ENCODE data around the gene ZFAND3.

Gene ZFAND3

DNA sequence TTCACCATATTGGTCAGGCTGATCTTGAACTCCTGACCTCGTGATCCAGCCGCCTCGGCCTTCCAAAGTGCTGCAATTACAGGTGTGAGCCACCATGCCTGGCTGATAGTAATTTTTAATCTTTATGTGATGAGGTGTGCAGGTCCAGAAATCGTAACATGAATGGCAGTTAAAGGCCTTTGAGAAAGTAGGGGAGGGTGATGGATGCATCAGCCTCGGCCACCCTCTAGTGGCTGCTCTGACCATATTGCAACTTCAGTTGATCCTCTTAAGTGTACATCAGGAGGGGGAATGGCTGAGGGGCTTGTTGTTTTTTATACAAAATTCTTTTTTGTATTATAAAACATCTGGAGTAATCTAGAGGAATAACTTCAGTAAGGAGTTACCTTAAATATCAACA is 193.0 kb downstream of the ZFAND3 start:
- peak; percentile 64 for ATAC-seq
- H3K36me3 Mint-ChIP-seq: peaks cover 10% of the 10 kb centered on the region
- H3K27ac Mint-ChIP-seq: no peak overlapping the region
- peaks cover 19% of the 10 kb centered on the region for H3K4me1 Mint-ChIP-seq
- no peak overlapping the region for H3K4me3 Mint-ChIP-seq
- H3K27me3 Mint-ChIP-seq: no peaks in the 10 kb centered on the region
- H3K9me3 Mint-ChIP-seq: no peaks in the 10 kb centered on the region

DNA sequence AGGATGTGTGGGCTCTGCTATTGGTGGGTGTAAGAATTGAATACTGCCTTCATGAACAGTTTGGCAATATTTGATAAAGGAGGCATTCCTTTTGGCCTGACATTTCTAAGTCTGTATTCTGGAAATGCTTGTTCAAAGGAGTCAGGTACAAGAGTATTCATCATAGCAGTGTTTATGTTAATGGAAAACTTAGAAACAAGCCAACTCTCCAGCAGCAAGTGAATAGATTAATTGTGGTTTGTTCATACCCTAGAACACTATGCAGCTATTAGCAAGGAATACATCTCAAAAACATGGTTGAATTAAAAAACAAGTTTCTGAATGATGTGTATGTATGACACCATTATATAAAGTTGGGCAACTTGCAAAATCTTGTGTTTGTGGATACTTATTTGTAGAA is 195.8 kb downstream of the ZFAND3 start:
- H3K36me3 Mint-ChIP-seq: peaks cover under 1% of the 10 kb centered on the region
- H3K27me3 Mint-ChIP-seq: no peaks in the 10 kb centered on the region
- H3K4me1 Mint-ChIP-seq: peaks cover 19% of the 10 kb centered on the region
- H3K27ac Mint-ChIP-seq: no peak overlapping the region
- H3K9me3 Mint-ChIP-seq: no peaks in the 10 kb centered on the region
- no peak for ATAC-seq
- no peak overlapping the region for H3K4me3 Mint-ChIP-seq

DNA sequence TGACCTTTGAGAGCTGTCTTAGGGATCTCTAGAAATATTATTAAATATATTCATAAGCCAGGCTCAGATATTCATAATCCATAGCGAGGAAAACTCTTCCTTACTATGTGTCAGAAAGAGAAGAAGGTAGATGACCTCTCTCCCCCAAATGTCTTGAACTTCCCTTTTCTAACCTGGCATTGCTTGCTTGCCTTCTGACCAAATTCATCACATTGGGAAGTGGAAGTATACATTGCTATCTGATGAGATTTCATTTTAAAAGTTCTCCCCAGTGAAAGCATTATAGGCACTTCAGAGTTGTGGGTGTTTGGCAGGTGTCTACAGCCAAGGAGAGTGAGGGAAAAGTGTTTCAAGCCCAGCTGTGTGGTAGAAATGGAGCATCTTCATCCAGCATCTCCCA is 197.3 kb downstream of the ZFAND3 start:
- no peak for ATAC-seq
- Mint-ChIP-seq H3K27ac (no peak overlapping the region), H3K36me3 (no peaks in the 10 kb centered on the region), H3K27me3 (no peaks in the 10 kb centered on the region), H3K4me1 (peaks cover 23% of the 10 kb centered on the region), H3K9me3 (no peaks in the 10 kb centered on the region), H3K4me3 (no peak overlapping the region)

DNA sequence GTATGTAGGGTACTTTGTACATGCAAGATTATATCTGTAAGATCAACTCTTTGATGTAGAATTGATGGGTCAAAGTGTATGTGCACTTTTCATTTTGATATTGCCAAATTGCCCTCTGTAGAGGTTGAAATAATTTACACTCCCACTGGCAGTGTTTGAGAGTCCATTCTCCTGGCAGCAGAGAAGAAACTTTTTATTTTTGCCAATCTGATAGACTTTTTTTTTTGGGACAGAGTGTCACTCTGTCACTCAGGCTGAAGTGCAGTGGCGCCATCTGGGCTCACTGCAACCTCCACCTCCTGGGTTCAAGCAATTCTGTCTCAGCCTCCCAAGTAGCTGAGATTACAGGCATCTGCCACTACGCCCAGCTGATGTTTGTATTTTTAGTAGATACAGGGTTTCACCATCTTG is 199.2 kb downstream of the ZFAND3 start:
- ATAC-seq: no peak
- H3K9me3 Mint-ChIP-seq: no peaks in the 10 kb centered on the region
- no peak overlapping the region for H3K27ac Mint-ChIP-seq
- no peak overlapping the region for H3K4me3 Mint-ChIP-seq
- peaks cover 16% of the 10 kb centered on the region for H3K4me1 Mint-ChIP-seq
- H3K36me3 Mint-ChIP-seq: no peaks in the 10 kb centered on the region
- no peaks in the 10 kb centered on the region for H3K27me3 Mint-ChIP-seq

DNA sequence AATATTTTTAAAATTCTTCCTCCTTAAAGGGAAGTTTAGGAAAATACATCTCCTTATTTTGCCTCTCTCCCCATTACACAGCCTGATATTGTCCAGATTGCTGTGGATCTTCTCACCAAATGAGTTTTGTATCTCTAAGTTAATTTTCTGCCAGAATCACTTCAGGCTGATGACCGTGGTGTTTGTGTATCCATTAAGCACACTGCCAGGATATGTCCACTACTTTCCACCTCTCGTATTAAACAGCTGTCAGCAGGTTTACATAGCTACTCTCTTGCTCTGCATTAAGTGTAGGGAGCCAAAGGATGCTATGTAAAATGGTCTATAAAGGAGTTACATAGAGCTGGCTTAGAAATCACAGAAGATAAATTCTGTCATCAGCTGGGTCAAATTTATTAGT is 201.1 kb downstream of the ZFAND3 start:
- Mint-ChIP-seq H3K4me3 (no peak overlapping the region), H3K27ac (no peak overlapping the region), H3K9me3 (no peaks in the 10 kb centered on the region), H3K4me1 (peaks cover 17% of the 10 kb centered on the region), H3K27me3 (no peaks in the 10 kb centered on the region), H3K36me3 (peaks cover 7% of the 10 kb centered on the region)
- ATAC-seq: no peak

DNA sequence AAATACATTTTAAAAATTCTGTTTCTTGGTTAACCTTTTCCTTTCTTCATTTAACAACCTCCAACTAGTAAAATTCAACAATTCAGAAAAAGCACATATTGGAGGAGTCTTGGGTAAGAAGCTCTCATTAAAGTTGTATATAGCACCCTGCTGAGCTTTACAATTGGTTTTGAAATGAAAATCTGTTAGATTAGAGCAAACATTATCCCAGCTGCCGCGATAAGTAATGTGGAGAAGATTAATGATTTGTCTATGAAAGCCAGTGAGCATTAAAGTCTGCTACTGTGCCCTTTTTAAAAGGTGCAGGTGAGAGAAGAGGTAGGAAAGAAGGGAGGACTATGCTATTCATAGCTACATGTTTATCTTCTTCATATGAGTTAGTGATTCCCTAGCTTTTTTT is 201.5 kb downstream of the ZFAND3 start:
- Mint-ChIP-seq H3K27ac (no peak overlapping the region), H3K4me3 (no peak overlapping the region), H3K27me3 (no peaks in the 10 kb centered on the region), H3K36me3 (peaks cover 7% of the 10 kb centered on the region), H3K4me1 (peaks cover 17% of the 10 kb centered on the region), H3K9me3 (no peaks in the 10 kb centered on the region)
- ATAC-seq: no peak

DNA sequence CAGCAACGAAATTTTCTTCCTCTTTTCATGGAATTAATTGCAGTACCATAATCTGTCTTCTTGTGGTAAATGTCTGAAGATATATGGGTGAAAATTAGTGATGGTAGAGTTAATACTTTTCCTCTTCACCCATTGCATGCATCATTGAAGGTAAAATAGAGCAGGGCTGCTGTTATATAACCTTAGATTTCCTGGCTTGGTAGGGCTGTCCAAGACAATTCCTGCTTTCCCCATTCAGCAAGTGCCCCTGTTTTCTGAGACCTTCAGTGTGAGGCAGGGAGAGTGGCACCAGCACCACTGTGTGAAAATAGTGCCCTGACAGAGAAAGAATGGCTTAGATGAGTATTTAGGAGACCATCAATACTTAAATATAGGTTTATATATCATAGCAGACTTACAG is 202.0 kb downstream of the ZFAND3 start:
- H3K4me1 Mint-ChIP-seq: peaks cover 20% of the 10 kb centered on the region
- ATAC-seq: no peak
- H3K27ac Mint-ChIP-seq: no peak overlapping the region
- no peak overlapping the region for H3K4me3 Mint-ChIP-seq
- H3K9me3 Mint-ChIP-seq: no peaks in the 10 kb centered on the region
- H3K27me3 Mint-ChIP-seq: no peaks in the 10 kb centered on the region
- H3K36me3 Mint-ChIP-seq: peaks cover 7% of the 10 kb centered on the region

DNA sequence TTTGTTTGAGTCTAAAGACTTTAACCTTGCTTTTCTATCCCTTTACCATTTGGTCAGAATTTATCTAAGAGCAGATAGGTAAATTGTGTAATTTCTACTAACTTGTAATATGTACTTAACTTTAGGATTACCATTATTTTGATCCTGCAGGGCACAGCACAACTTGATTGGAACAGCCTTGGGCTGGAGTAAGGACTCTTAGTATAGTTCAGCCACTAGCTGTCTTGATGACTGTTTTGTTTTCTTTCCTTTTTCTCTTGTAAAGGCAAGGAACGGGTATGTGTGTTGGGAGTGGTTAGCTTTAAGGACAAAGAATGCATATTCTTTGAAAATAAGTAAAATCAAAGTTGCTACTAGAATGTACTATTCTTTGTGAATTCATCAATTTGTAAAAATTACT is 203.2 kb downstream of the ZFAND3 start:
- Mint-ChIP-seq H3K27me3 (no peaks in the 10 kb centered on the region), H3K9me3 (no peaks in the 10 kb centered on the region), H3K4me3 (no peak overlapping the region), H3K4me1 (peaks cover 27% of the 10 kb centered on the region), H3K27ac (no peak overlapping the region), H3K36me3 (peaks cover 7% of the 10 kb centered on the region)
- ATAC-seq: no peak

DNA sequence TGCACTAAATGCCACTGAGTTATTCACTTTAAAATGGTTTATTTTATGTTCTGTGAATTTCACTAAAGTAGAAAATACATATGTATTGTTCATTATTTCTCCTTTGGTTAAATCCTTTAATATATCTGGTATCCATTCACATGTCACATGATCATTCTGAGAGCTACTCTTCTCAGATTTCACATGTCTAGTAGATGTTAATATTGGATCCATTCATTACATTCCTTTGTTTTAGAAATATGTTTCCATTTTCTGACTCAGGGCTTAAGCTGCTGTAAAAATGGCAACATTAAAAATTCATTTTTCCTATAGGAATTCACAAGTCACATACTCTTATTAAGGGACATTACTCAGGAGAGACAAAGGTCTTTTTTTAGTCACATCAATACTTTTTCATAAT is 205.4 kb downstream of the ZFAND3 start:
- H3K9me3 Mint-ChIP-seq: no peaks in the 10 kb centered on the region
- H3K4me1 Mint-ChIP-seq: peaks cover 39% of the 10 kb centered on the region
- no peaks in the 10 kb centered on the region for H3K27me3 Mint-ChIP-seq
- H3K27ac Mint-ChIP-seq: no peak overlapping the region
- H3K4me3 Mint-ChIP-seq: no peak overlapping the region
- peaks cover 8% of the 10 kb centered on the region for H3K36me3 Mint-ChIP-seq
- ATAC-seq: no peak

DNA sequence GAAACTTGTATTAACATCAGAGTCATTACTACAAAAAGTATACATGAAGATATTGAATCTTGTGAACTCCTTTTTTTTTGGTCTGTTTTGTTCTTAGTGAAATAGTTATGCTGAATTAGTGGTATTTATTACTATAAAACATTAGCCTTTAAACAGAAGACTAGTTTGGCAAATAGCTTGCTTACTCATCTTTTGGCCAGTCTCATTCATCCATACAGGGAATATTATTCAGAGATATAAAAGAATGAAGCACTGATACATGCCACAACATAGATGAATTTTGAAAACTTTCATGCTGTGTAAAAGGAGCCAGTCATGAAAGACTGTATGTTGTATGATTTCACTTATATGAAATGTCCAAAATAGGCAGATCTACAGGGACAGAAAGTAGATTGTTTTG is 205.9 kb downstream of the ZFAND3 start:
- Mint-ChIP-seq H3K36me3 (peaks cover 14% of the 10 kb centered on the region), H3K9me3 (no peaks in the 10 kb centered on the region), H3K4me1 (peaks cover 44% of the 10 kb centered on the region), H3K27ac (no peak overlapping the region), H3K4me3 (no peak overlapping the region), H3K27me3 (no peaks in the 10 kb centered on the region)
- ATAC-seq: no peak

DNA sequence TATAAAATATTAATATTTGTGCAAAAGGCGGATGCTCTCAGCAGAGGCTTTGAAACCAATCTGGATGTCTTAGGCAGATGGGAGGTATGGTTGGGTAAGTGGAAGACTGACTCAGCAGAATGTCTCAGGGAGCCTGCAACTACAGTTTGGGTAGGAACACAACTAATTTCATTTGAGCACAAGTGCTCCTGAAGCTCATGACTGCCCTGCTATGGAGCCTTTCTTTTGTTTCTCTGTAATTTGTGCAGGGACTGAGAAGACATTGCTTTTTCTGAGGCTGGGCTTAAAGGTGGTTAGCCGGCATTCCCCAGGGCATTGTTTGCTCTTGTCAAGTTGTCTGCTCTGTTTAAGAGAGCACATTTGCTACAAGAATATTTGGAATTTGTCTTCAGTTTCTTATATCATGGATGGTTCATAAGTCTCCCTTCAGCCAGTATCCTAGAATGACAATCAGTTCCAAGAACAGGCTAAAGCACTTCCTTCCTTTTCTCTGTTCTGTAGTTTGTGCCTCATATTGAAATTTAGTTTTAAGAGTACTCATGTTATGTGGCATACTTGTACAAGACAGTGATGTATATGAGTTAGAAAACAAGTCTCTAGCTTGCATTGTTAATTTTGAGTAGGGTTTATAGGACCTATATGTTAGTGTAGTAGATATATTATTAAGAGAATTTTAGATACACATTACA is 208.3 kb downstream of the ZFAND3 start:
- Mint-ChIP-seq H3K9me3 (no peaks in the 10 kb centered on the region), H3K4me3 (no peak overlapping the region), H3K36me3 (peaks cover 16% of the 10 kb centered on the region), H3K27ac (no peak overlapping the region), H3K27me3 (no peaks in the 10 kb centered on the region), H3K4me1 (peaks cover 47% of the 10 kb centered on the region)
- ATAC-seq: no peak

DNA sequence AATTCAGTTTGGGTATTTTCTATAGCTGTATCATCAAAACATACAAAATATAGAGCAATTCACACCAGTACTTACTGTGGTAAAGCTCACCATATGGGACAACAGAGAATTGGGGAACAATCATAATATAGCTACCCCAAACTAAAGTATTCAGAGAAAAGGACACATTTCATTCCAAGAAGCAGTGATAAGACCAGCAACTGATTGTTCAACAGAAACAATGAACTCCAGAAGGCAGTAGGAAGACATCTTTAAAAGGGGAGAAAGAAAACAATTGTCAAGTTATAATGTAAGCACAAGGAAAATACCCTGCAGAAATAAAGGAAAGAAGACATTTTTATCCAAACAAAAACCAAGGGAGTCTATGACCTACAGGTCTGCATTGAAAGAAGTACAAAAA is 210.9 kb downstream of the ZFAND3 start:
- no peaks in the 10 kb centered on the region for H3K9me3 Mint-ChIP-seq
- H3K27me3 Mint-ChIP-seq: no peaks in the 10 kb centered on the region
- no peak for ATAC-seq
- H3K4me1 Mint-ChIP-seq: peaks cover 47% of the 10 kb centered on the region
- peaks cover 8% of the 10 kb centered on the region for H3K36me3 Mint-ChIP-seq
- H3K27ac Mint-ChIP-seq: no peak overlapping the region
- H3K4me3 Mint-ChIP-seq: no peak overlapping the region

DNA sequence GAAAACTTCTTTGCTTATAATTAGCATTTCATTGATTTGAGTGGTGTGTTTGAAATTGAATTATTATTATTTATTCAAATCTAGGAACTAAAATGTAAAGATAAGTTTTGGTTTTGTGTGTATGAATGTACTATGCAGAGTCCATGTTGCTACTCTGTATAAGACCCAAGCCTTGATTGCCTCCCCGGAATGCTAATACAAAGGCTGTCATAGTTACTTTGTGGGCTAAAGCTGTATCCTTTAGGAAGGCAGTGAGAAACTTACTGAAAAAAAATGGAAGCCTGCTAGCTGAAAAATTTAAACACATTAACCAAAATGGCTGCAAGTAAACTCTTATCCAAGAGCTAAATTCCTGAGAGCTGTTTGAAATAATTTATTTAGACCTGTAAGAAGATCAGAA is 213.3 kb downstream of the ZFAND3 start:
- Mint-ChIP-seq H3K36me3 (peaks cover 14% of the 10 kb centered on the region), H3K4me1 (peaks cover 41% of the 10 kb centered on the region), H3K27me3 (no peaks in the 10 kb centered on the region), H3K27ac (no peak overlapping the region), H3K4me3 (no peak overlapping the region), H3K9me3 (peaks cover 3% of the 10 kb centered on the region)
- no peak for ATAC-seq

DNA sequence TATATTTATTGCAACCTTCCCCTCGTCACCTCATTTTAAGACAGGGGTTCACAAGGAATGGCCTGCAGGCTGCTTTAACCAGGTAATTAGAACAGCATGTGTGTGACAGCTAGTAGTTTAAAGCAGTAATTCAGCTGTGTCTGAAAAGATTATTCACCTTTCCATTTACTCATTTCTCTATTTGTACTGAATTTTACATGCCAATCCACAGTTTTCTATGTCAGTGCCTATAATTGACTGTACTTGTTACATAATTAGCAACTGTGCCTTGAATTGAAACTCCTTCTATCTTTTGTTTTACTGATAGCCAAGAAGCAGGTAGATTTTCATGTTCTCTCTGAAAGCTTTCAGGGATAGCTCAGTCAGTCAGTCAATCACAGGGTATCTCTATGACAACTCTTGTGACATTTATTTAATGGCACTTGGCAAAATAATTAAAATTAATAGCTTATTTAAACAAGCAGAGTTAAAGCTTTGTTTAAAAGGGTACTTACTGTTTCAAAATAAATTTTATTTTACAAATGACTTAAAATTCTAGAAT is 214.0 kb downstream of the ZFAND3 start:
- Mint-ChIP-seq H3K27me3 (no peaks in the 10 kb centered on the region), H3K36me3 (peaks cover 14% of the 10 kb centered on the region), H3K9me3 (peaks cover 3% of the 10 kb centered on the region), H3K4me1 (peaks cover 37% of the 10 kb centered on the region), H3K27ac (no peak overlapping the region), H3K4me3 (no peak overlapping the region)
- no peak for ATAC-seq

DNA sequence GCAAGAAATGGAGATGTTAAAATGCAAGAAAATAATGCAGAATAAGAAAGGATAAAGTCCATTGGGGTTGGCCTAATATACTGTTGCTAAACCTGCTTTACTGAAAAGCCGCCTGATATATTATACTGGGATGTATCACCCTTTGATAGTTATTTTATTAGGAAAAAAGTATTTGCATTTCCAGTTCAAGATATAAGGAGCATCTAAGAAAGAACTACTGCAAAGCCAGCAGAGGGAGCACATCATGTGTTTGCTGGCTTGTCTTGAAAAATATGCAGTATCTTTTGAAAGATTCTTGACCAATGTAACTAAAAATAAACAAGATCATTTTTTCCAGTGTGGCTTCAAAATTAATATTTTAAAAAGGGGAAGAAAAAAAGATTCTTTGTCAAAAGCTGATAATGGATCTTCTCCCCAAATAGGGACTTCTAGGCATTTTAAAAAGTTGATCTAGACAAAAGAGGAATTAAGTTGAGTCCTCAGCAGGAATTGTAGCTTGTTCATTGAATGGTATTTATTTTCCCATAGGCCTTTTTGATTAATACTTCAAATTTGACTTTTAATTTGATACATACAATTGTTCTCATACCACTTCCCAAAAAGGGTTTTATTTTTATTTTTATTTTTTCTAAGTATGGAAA is 214.9 kb downstream of the ZFAND3 start:
- no peak overlapping the region for H3K27ac Mint-ChIP-seq
- no peak for ATAC-seq
- H3K36me3 Mint-ChIP-seq: peaks cover 14% of the 10 kb centered on the region
- H3K4me3 Mint-ChIP-seq: no peak overlapping the region
- peaks cover 35% of the 10 kb centered on the region for H3K4me1 Mint-ChIP-seq
- no peaks in the 10 kb centered on the region for H3K27me3 Mint-ChIP-seq
- peaks cover 3% of the 10 kb centered on the region for H3K9me3 Mint-ChIP-seq

DNA sequence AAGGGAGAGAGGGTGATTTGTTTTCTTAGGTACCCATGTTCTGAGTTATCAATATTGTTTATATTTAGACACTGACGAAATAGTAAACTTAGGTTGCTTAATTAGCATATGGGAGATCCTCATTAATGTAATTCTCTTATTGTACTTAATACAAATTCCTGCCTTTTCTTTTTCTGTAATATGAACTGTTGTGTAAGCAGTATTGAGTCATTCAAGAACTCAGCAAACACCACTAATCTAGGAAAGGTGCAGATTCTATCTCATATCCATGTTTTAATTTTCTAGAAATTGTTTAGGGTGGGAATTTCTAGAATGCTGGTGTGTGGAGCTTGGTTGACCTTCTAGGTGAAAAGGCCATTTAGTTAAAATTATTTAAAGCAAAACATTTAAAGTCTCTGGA is 216.0 kb downstream of the ZFAND3 start:
- peaks cover 3% of the 10 kb centered on the region for H3K9me3 Mint-ChIP-seq
- H3K27me3 Mint-ChIP-seq: no peaks in the 10 kb centered on the region
- H3K36me3 Mint-ChIP-seq: peaks cover 7% of the 10 kb centered on the region
- ATAC-seq: no peak
- H3K4me1 Mint-ChIP-seq: peaks cover 28% of the 10 kb centered on the region
- H3K27ac Mint-ChIP-seq: no peak overlapping the region
- H3K4me3 Mint-ChIP-seq: no peak overlapping the region
